Measurements from ENCODE around the gene ROR2. TPM values are rescaled to one million over a fixed set of nuclear protein-coding genes. Genes with fewer than 3 reads are reported as not detected.
A peak's percentile ranks its signal among the peaks of the same experiment; 100 is the strongest.

Gene ROR2
- total and polyA plus RNA-seq, 7 donors, result 0.46 to 81.7 (median 51.4) TPM

- Histone ChIP-seq H3K27me3 (no peaks in the 10 kb centered on the region), H3K9me3 (no peaks in the 10 kb centered on the region), H3K4me1 (peaks cover 0 to 46% (median 20%) of the 10 kb centered on the region in 4 donors), H3K27ac (peak overlapping the region in 2 of 4 donors; percentile 44 to 49), H3K36me3 (no peaks in the 10 kb centered on the region), H3K4me3 (no peak overlapping the region)
- TF ChIP-seq CTCF (IDR thresholded peaks at IDR 0.05) (no peak), EP300 (IDR thresholded peaks at IDR 0.05) (no peak), POLR2AphosphoS5 (IDR thresholded peaks at IDR 0.05) (no peak), POLR2A (IDR thresholded peaks at IDR 0.05) (no peak)
- 57 to 64% methylated on average over 4 of the region's 4 CpGs for WGBS, 2 donors
- intact Hi-C loops (cut with DNase I), result no loop called here
- DNase-seq, result no peak
Measured at GRCh38 chr9:91790917-91791316, 159.1 kb downstream of the ROR2 start.

GRCh38 chr9:91789941-91790340, 160.1 kb downstream of the ROR2 start:
- peak; percentile 34 for DNase-seq
- Histone ChIP-seq H3K9me3 (no peaks in the 10 kb centered on the region), H3K36me3 (no peaks in the 10 kb centered on the region), H3K4me1 (peaks cover 0 to 44% (median 23%) of the 10 kb centered on the region in 4 donors), H3K27me3 (no peaks in the 10 kb centered on the region), H3K27ac (peak overlapping the region in 2 of 4 donors; percentile 44 to 49), H3K4me3 (no peak overlapping the region)
- intact Hi-C loops (cut with DNase I), result no loop called here
- 89 to 92% methylated on average over 3 of the region's 3 CpGs for WGBS, 2 donors
- TF ChIP-seq CTCF (IDR thresholded peaks at IDR 0.05) (no peak), POLR2AphosphoS5 (IDR thresholded peaks at IDR 0.05) (no peak), EP300 (IDR thresholded peaks at IDR 0.05) (no peak), POLR2A (IDR thresholded peaks at IDR 0.05) (no peak)

GRCh38 chr9:91787931-91788330, 162.1 kb downstream of the ROR2 start:
- TF ChIP-seq POLR2A (IDR thresholded peaks at IDR 0.05) (no peak), EP300 (IDR thresholded peaks at IDR 0.05) (no peak), POLR2AphosphoS5 (IDR thresholded peaks at IDR 0.05) (no peak), CTCF (IDR thresholded peaks at IDR 0.05) (no peak)
- Histone ChIP-seq H3K36me3 (no peaks in the 10 kb centered on the region), H3K4me3 (no peak overlapping the region), H3K4me1 (peaks cover 0 to 51% (median 40%) of the 10 kb centered on the region in 4 donors), H3K9me3 (no peaks in the 10 kb centered on the region), H3K27ac (no peak overlapping the region), H3K27me3 (no peaks in the 10 kb centered on the region)
- no peak for DNase-seq
- intact Hi-C loops (cut with DNase I), result no loop called here

- peak; percentile 44 for DNase-seq
- 88 to 93% methylated on average over 6 of the region's 6 CpGs for WGBS, 2 donors
Measured at GRCh38 chr9:91786132-91786896, 163.7 kb downstream of the ROR2 start.

More at GRCh38 chr9:91786132-91786896, 163.7 kb downstream of the ROR2 start:
- H3K4me3 ChIP-seq, result no peak overlapping the region
- H3K4me1 ChIP-seq, result peaks cover 0 to 60% (median 53%) of the 10 kb centered on the region in 4 donors
- TF ChIP-seq CTCF (IDR thresholded peaks at IDR 0.05) (no peak), EP300 (IDR thresholded peaks at IDR 0.05) (no peak), POLR2AphosphoS5 (IDR thresholded peaks at IDR 0.05) (no peak), POLR2A (IDR thresholded peaks at IDR 0.05) (no peak)
- H3K36me3 ChIP-seq, result no peaks in the 10 kb centered on the region
- no peaks in the 10 kb centered on the region for H3K27me3 ChIP-seq
- H3K9me3 ChIP-seq, result no peaks in the 10 kb centered on the region
- peak overlapping the region in 3 of 4 donors; percentile 34 to 71 (median 37) for H3K27ac ChIP-seq
- intact Hi-C loops (cut with DNase I), result no loop called here
